ENCODE data around the gene ABLIM1.

DNA sequence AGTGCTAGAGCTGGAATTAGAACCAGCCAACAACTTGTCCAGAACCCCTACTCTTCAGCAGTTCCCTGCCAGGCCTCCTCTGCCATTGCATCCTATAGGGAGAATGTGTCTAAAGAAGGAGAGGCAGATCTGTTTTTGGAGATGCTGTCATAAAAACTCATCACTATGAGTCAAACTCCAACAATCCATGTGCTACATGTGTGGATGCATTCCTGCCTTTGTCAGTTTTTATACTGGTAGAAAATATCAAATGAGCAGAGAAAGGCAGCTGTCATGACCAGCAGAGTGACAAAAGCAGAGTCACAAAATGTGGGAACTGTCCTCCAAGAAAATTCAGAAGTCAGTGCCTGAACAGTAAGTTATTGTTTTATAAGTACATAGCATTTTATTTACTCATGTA, 93.0 kb downstream of the ABLIM1 start:
- TF ChIP-seq, protein P1, sequence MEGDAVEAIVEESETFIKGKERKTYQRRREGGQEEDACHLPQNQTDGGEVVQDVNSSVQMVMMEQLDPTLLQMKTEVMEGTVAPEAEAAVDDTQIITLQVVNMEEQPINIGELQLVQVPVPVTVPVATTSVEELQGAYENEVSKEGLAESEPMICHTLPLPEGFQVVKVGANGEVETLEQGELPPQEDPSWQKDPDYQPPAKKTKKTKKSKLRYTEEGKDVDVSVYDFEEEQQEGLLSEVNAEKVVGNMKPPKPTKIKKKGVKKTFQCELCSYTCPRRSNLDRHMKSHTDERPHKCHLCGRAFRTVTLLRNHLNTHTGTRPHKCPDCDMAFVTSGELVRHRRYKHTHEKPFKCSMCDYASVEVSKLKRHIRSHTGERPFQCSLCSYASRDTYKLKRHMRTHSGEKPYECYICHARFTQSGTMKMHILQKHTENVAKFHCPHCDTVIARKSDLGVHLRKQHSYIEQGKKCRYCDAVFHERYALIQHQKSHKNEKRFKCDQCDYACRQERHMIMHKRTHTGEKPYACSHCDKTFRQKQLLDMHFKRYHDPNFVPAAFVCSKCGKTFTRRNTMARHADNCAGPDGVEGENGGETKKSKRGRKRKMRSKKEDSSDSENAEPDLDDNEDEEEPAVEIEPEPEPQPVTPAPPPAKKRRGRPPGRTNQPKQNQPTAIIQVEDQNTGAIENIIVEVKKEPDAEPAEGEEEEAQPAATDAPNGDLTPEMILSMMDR (IDR thresholded peaks at IDR 0.05) = no peak
- TF ChIP-seq SIN3A (IDR thresholded peaks at IDR 0.05; ENCODE audit: borderline replicate concordance, insufficient read depth, low read depth, low read length) (no peak), POLR2AphosphoS5 (IDR thresholded peaks at IDR 0.05; ENCODE audit: low read depth, low read length) (no peak), TCF7L2 (IDR thresholded peaks at IDR 0.05; ENCODE audit: low read depth, low read length) (no peak)
- TF ChIP-seq, protein P2, sequence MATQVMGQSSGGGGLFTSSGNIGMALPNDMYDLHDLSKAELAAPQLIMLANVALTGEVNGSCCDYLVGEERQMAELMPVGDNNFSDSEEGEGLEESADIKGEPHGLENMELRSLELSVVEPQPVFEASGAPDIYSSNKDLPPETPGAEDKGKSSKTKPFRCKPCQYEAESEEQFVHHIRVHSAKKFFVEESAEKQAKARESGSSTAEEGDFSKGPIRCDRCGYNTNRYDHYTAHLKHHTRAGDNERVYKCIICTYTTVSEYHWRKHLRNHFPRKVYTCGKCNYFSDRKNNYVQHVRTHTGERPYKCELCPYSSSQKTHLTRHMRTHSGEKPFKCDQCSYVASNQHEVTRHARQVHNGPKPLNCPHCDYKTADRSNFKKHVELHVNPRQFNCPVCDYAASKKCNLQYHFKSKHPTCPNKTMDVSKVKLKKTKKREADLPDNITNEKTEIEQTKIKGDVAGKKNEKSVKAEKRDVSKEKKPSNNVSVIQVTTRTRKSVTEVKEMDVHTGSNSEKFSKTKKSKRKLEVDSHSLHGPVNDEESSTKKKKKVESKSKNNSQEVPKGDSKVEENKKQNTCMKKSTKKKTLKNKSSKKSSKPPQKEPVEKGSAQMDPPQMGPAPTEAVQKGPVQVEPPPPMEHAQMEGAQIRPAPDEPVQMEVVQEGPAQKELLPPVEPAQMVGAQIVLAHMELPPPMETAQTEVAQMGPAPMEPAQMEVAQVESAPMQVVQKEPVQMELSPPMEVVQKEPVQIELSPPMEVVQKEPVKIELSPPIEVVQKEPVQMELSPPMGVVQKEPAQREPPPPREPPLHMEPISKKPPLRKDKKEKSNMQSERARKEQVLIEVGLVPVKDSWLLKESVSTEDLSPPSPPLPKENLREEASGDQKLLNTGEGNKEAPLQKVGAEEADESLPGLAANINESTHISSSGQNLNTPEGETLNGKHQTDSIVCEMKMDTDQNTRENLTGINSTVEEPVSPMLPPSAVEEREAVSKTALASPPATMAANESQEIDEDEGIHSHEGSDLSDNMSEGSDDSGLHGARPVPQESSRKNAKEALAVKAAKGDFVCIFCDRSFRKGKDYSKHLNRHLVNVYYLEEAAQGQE (IDR thresholded peaks at IDR 0.05; ENCODE audit: insufficient read depth in 1 of 2, low read depth in 2 of 2, low read length in 1 of 2) = no peak

Measured in Panc1 (cell line).